Astrocyte (in vitro differentiated cells and primary cell): ENCODE results near the gene SS18. TPM values are rescaled to one million over a fixed set of nuclear protein-coding genes. Genes with fewer than 3 reads are reported as not detected.
A peak's percentile ranks its signal among the peaks of the same experiment; 100 is the strongest.

ENCODE experiments used
- DNase-seq: peaks from one replicate; pipeline ENCODE4 v3.0.0-alpha.2; 2010; ENCODE audit warnings: low read depth
- FAIRE-seq: peaks from 2 replicates; lab custom pipeline; 2011; peaks lifted over from hg19 to GRCh38; lab: Jason Lieb, UNC
- H2AFZ ChIP-seq: 2 replicates; pipeline ENCODE4 v1.6.0; 2012; ENCODE audit warnings: low read depth, low read length, inconsistent platforms
- H3K27ac ChIP-seq: 2 replicates; pipeline ENCODE4 v1.5.1; 2011; ENCODE audit warnings: low read depth, low read length, inconsistent platforms
- H3K27me3 ChIP-seq: 2 replicates; pipeline ENCODE4 v1.6.0; 2011; ENCODE audit warnings: low read length, inconsistent platforms; ENCODE audit not compliant: insufficient read depth
- H3K36me3 ChIP-seq: 2 replicates; pipeline ENCODE4 v1.5.1; 2011; ENCODE audit warnings: low read length, inconsistent platforms; ENCODE audit not compliant: insufficient read depth
- H3K4me1 ChIP-seq: 2 replicates; pipeline ENCODE4 v1.5.1; 2011; ENCODE audit warnings: low read length, inconsistent platforms; ENCODE audit not compliant: insufficient read depth
- H3K4me2 ChIP-seq: 2 replicates; pipeline ENCODE4 v1.6.0; 2012; ENCODE audit warnings: low read length, inconsistent platforms
- H3K4me3 ChIP-seq: 2 replicates; pipeline ENCODE4 v1.5.1; 2011; ENCODE audit warnings: low read depth, mild to moderate bottlenecking, low read length, inconsistent platforms; ENCODE audit not compliant: insufficient read depth
- H3K79me2 ChIP-seq: 2 replicates; pipeline ENCODE4 v1.6.0; 2012; ENCODE audit warnings: mild to moderate bottlenecking, low read length, inconsistent platforms; ENCODE audit not compliant: insufficient read depth
- H3K9ac ChIP-seq: 2 replicates; pipeline ENCODE4 v1.6.0; 2012; ENCODE audit warnings: mild to moderate bottlenecking, low read length, inconsistent platforms
- H3K9me3 ChIP-seq: 2 replicates; pipeline ENCODE4 v1.5.1; 2012; ENCODE audit warnings: low read depth, mild to moderate bottlenecking, low read length, inconsistent platforms; ENCODE audit not compliant: insufficient read depth
- H4K20me1 ChIP-seq: 2 replicates; pipeline ENCODE4 v1.6.0; 2012; ENCODE audit warnings: low read length, inconsistent platforms; ENCODE audit not compliant: insufficient read depth
- H3K27ac Mint-ChIP-seq: one replicate; pipeline ENCODE4 v1.8.0; 2021; ENCODE audit warnings: mild to moderate bottlenecking, mixed read lengths; ENCODE audit not compliant: unreplicated experiment
- H3K27me3 Mint-ChIP-seq: one replicate; pipeline ENCODE4 v1.8.0; 2021; ENCODE audit warnings: low read depth, mixed read lengths; ENCODE audit not compliant: unreplicated experiment
- H3K36me3 Mint-ChIP-seq: one replicate; pipeline ENCODE4 v1.8.0; 2021; ENCODE audit warnings: low read depth, mixed read lengths; ENCODE audit not compliant: unreplicated experiment
- H3K4me1 Mint-ChIP-seq: one replicate; pipeline ENCODE4 v1.8.0; 2021; ENCODE audit warnings: low read depth, mixed read lengths; ENCODE audit not compliant: unreplicated experiment
- H3K4me3 Mint-ChIP-seq: one replicate; pipeline ENCODE4 v1.8.0; 2021; ENCODE audit warnings: mild to moderate bottlenecking, moderate library complexity, mixed read lengths; ENCODE audit not compliant: unreplicated experiment
- H3K9me3 Mint-ChIP-seq: one replicate; pipeline ENCODE4 v1.8.0; 2021; ENCODE audit warnings: mild to moderate bottlenecking, mixed read lengths; ENCODE audit not compliant: unreplicated experiment
- EZH2 ChIP-seq: IDR thresholded peaks from 2 replicates; pipeline ENCODE4 v1.6.1; 2012; ENCODE audit warnings: mild to moderate bottlenecking, low read length, inconsistent platforms; ENCODE audit not compliant: insufficient read depth
- total RNA-seq: library from RNA; stranded (reverse); gene quantifications from 2 replicates; pipeline ENCODE4 v1.2.1, GENCODE V29; 2021
- TF ChIP-seq, protein P1 (sequence below): IDR thresholded peaks from 2 replicates; pipeline ENCODE4 v1.5.1; 2011; ENCODE audit warnings: low read depth, mild to moderate bottlenecking, inconsistent platforms, low read length, moderate library complexity; ENCODE audit not compliant: insufficient read depth

SS18 gene
- total RNA-seq, 1 donor from 2014 or later, result 120 TPM

DNA sequence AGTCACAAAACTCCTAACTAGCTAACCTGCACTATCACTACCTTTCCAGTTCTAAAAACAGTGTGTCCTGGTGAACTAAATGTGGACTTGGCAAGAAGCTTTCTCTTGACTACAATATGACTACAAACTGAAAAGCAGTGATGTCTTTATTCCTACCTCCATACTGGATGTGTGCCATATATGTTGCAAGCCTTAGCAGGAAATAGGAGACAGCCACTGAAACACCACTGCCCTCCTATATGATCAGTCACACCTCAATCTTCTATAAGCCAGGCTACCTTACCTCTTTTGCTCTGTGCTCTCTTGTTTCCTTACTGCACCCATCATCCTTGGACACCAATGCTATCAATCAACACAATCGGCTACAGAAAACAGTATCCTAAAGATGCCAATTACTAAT, 34.1 kb downstream of the SS18 start:
- H2AFZ ChIP-seq, result no peak overlapping the region
- peaks cover 13% of the 10 kb centered on the region for H3K4me1 ChIP-seq
- FAIRE-seq (peak; percentile 5), DNase-seq (peak; percentile 25)
- Mint-ChIP-seq H3K27me3 (no peaks in the 10 kb centered on the region), H3K36me3 (peaks cover 8% of the 10 kb centered on the region), H3K27ac (peak overlapping the region; percentile 16), H3K9me3 (no peaks in the 10 kb centered on the region), H3K4me1 (peaks cover 32% of the 10 kb centered on the region), H3K4me3 (no peak overlapping the region)
- TF ChIP-seq EZH2, result no peak
- TF ChIP-seq, protein P1, sequence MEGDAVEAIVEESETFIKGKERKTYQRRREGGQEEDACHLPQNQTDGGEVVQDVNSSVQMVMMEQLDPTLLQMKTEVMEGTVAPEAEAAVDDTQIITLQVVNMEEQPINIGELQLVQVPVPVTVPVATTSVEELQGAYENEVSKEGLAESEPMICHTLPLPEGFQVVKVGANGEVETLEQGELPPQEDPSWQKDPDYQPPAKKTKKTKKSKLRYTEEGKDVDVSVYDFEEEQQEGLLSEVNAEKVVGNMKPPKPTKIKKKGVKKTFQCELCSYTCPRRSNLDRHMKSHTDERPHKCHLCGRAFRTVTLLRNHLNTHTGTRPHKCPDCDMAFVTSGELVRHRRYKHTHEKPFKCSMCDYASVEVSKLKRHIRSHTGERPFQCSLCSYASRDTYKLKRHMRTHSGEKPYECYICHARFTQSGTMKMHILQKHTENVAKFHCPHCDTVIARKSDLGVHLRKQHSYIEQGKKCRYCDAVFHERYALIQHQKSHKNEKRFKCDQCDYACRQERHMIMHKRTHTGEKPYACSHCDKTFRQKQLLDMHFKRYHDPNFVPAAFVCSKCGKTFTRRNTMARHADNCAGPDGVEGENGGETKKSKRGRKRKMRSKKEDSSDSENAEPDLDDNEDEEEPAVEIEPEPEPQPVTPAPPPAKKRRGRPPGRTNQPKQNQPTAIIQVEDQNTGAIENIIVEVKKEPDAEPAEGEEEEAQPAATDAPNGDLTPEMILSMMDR, result no peak
- H3K4me2 ChIP-seq, result no peak overlapping the region
- H3K9ac ChIP-seq, result no peak overlapping the region
- no peak overlapping the region for H3K4me3 ChIP-seq
- peaks cover 68% of the 10 kb centered on the region for H3K79me2 ChIP-seq
- H3K27me3 ChIP-seq, result no peaks in the 10 kb centered on the region
- H4K20me1 ChIP-seq, result peaks cover 37% of the 10 kb centered on the region
- H3K36me3 ChIP-seq, result peaks cover 28% of the 10 kb centered on the region
- H3K27ac ChIP-seq, result no peak overlapping the region
- H3K9me3 ChIP-seq, result no peaks in the 10 kb centered on the region

- Histone ChIP-seq H3K4me2 (no peak overlapping the region), H3K36me3 (peaks cover 37% of the 10 kb centered on the region), H3K27me3 (no peaks in the 10 kb centered on the region), H2AFZ (no peak overlapping the region), H4K20me1 (peaks cover 31% of the 10 kb centered on the region), H3K9me3 (no peaks in the 10 kb centered on the region), H3K4me1 (peaks cover 9% of the 10 kb centered on the region), H3K9ac (no peak overlapping the region), H3K27ac (no peak overlapping the region), H3K79me2 (peaks cover 62% of the 10 kb centered on the region), H3K4me3 (no peak overlapping the region)
- no peak for FAIRE-seq
- Mint-ChIP-seq H3K9me3 (no peaks in the 10 kb centered on the region), H3K36me3 (peaks cover 6% of the 10 kb centered on the region), H3K4me1 (peaks cover 14% of the 10 kb centered on the region), H3K27me3 (no peaks in the 10 kb centered on the region), H3K27ac (no peak overlapping the region), H3K4me3 (no peak overlapping the region)
- TF ChIP-seq, protein P1, result no peak
- TF ChIP-seq EZH2, result no peak
- no peak for DNase-seq
These were observed 37.9 kb downstream of the SS18 start for GRCh38 chr18:26052505-26052904.

- Histone ChIP-seq H3K9me3 (no peaks in the 10 kb centered on the region), H3K36me3 (peaks cover 35% of the 10 kb centered on the region), H4K20me1 (peaks cover 30% of the 10 kb centered on the region), H3K9ac (no peak overlapping the region), H3K4me2 (no peak overlapping the region), H3K27ac (no peak overlapping the region), H2AFZ (no peak overlapping the region), H3K27me3 (no peaks in the 10 kb centered on the region), H3K4me1 (peaks cover 4% of the 10 kb centered on the region), H3K79me2 (peaks cover 64% of the 10 kb centered on the region), H3K4me3 (no peak overlapping the region)
- Mint-ChIP-seq H3K27me3 (no peaks in the 10 kb centered on the region), H3K4me1 (peaks cover 9% of the 10 kb centered on the region), H3K9me3 (no peaks in the 10 kb centered on the region), H3K27ac (no peak overlapping the region), H3K4me3 (no peak overlapping the region), H3K36me3 (peaks cover 6% of the 10 kb centered on the region)
- DNase-seq (no peak), FAIRE-seq (no peak)
- no peak for TF ChIP-seq EZH2
- TF ChIP-seq, protein P1, result no peak
These were observed 38.6 kb downstream of the SS18 start for GRCh38 chr18:26051843-26052242.
